ENCODE data around the gene R3HDM4. TPM values are rescaled to one million over a fixed set of nuclear protein-coding genes. Genes with fewer than 3 reads are reported as not detected.
A peak's percentile ranks its signal among the peaks of the same experiment; 100 is the strongest.

The R3HDM4 gene
- total and polyA plus RNA-seq, 2 donors from 2014 or later, result 47.4 to 71.4 TPM

- DNase-seq, result no peak
- H3K4me1 ChIP-seq (ENCODE audit: control insufficient read depth in 2 of 3, insufficient read depth in 2 of 3, low read depth in 1 of 3, low read length in 3 of 3), result peaks cover 0 to 14% (median 0%) of the 10 kb centered on the region in 3 donors
- intact Hi-C loops (cut with DNase I), result loop anchor here (5.0 kb wide), 1 partner anchor 52 kb away; the partner anchor contains the start of gene WDR18
Observed at GRCh38 chr19:929891-930258, 16.9 kb upstream of the R3HDM4 start.

DNA sequence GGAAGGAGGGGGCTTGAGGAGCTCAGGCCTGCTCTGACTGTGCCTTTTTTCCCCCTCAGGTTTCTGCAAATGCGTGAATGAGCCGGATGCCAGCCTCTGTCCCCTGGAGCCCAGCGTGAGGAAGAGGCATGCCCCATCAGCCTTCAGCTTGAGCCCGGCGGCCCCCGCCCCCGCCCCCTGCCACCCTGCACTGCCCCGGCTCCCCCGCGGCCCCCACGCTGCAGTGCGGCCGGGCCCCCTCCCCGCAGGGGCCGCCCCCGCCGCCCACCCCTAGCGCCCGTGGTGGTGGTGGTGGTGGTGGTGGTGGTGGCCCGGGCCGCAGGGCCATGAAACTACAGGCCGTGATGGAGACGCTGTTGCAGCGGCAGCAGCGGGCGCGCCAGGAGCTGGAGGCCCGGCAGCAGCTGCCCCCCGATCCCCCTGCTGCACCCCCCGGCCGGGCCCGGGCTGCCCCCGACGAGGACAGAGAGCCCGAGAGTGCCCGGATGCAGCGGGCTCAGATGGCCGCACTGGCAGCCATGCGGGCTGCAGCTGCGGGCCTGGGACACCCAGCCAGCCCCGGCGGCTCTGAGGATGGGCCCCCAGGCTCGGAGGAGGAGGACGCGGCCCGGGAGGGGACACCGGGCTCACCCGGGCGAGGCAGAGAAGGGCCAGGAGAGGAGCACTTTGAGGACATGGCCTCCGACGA, 16.3 kb upstream of the R3HDM4 start:
- no peak for FAIRE-seq
- TF ChIP-seq, protein P1, sequence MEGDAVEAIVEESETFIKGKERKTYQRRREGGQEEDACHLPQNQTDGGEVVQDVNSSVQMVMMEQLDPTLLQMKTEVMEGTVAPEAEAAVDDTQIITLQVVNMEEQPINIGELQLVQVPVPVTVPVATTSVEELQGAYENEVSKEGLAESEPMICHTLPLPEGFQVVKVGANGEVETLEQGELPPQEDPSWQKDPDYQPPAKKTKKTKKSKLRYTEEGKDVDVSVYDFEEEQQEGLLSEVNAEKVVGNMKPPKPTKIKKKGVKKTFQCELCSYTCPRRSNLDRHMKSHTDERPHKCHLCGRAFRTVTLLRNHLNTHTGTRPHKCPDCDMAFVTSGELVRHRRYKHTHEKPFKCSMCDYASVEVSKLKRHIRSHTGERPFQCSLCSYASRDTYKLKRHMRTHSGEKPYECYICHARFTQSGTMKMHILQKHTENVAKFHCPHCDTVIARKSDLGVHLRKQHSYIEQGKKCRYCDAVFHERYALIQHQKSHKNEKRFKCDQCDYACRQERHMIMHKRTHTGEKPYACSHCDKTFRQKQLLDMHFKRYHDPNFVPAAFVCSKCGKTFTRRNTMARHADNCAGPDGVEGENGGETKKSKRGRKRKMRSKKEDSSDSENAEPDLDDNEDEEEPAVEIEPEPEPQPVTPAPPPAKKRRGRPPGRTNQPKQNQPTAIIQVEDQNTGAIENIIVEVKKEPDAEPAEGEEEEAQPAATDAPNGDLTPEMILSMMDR (IDR thresholded peaks at IDR 0.05; ENCODE audit: borderline replicate concordance, extremely low read depth, insufficient read depth), result no peak
- no peaks in the 10 kb centered on the region for H3K27me3 ChIP-seq (ENCODE audit: control insufficient read depth, insufficient read depth, low read length)
- no peak overlapping the region for H3K4me3 ChIP-seq (ENCODE audit: low read length in 3 of 3)
- peak in 1 of 5 donors; percentile 71 for DNase-seq
- H3K36me3 ChIP-seq (ENCODE audit: control insufficient read depth in 2 of 3, insufficient read depth in 3 of 3, low read length in 3 of 3), result no peaks in the 10 kb centered on the region
- H3K9me3 ChIP-seq (ENCODE audit: control insufficient read depth in 2 of 3, insufficient read depth in 1 of 3, low read length in 3 of 3), result no peaks in the 10 kb centered on the region
- intact Hi-C loops (cut with DNase I), result loop anchor here (5.0 kb wide), 1 partner anchor 53 kb away; the partner anchor contains the start of gene WDR18
- no peak overlapping the region for H3K9ac ChIP-seq (ENCODE audit: low read length in 3 of 3)
- peaks cover 0 to 12% (median 0%) of the 10 kb centered on the region in 3 donors for H3K4me1 ChIP-seq (ENCODE audit: control insufficient read depth in 2 of 3, insufficient read depth in 2 of 3, low read depth in 1 of 3, low read length in 3 of 3)
- H3K27ac ChIP-seq (ENCODE audit: low read depth in 2 of 2, low read length in 2 of 2), result no peak overlapping the region

More at GRCh38 chr19:929891-930258, 16.9 kb upstream of the R3HDM4 start:
- Histone ChIP-seq H3K36me3 (ENCODE audit: control insufficient read depth in 2 of 3, insufficient read depth in 3 of 3, low read length in 3 of 3) (no peaks in the 10 kb centered on the region), H3K9ac (ENCODE audit: low read length in 3 of 3) (no peak overlapping the region), H3K27me3 (ENCODE audit: control insufficient read depth, insufficient read depth, low read length) (no peaks in the 10 kb centered on the region), H3K27ac (ENCODE audit: low read depth in 2 of 2, low read length in 2 of 2) (no peak overlapping the region), H3K9me3 (ENCODE audit: control insufficient read depth in 2 of 3, insufficient read depth in 1 of 3, low read length in 3 of 3) (no peaks in the 10 kb centered on the region), H3K4me3 (ENCODE audit: low read length in 3 of 3) (no peak overlapping the region)
- no peak for FAIRE-seq
- TF ChIP-seq, protein P1 (IDR thresholded peaks at IDR 0.05; ENCODE audit: borderline replicate concordance, extremely low read depth, insufficient read depth), result no peak

- FAIRE-seq, result no peak
- H3K27ac ChIP-seq (ENCODE audit: low read depth in 2 of 2, low read length in 2 of 2), result no peak overlapping the region
- TF ChIP-seq, protein P1 (IDR thresholded peaks at IDR 0.05; ENCODE audit: borderline replicate concordance, extremely low read depth, insufficient read depth), result no peak
Observed at GRCh38 chr19:928471-929202, 15.6 kb upstream of the R3HDM4 start.

More at GRCh38 chr19:928471-929202, 15.6 kb upstream of the R3HDM4 start:
- no peak overlapping the region for H3K4me3 ChIP-seq (ENCODE audit: low read length in 3 of 3)
- H3K27me3 ChIP-seq (ENCODE audit: control insufficient read depth, insufficient read depth, low read length), result no peaks in the 10 kb centered on the region
- intact Hi-C loops (cut with DNase I), result loop anchor here (5.0 kb wide), 1 partner anchor 54 kb away; the partner anchor contains the start of gene WDR18
- H3K9ac ChIP-seq (ENCODE audit: low read length in 3 of 3), result no peak overlapping the region
- peaks cover 0 to 10% (median 0%) of the 10 kb centered on the region in 3 donors for H3K4me1 ChIP-seq (ENCODE audit: control insufficient read depth in 2 of 3, insufficient read depth in 2 of 3, low read depth in 1 of 3, low read length in 3 of 3)
- no peaks in the 10 kb centered on the region for H3K9me3 ChIP-seq (ENCODE audit: control insufficient read depth in 2 of 3, insufficient read depth in 1 of 3, low read length in 3 of 3)
- no peaks in the 10 kb centered on the region for H3K36me3 ChIP-seq (ENCODE audit: control insufficient read depth in 2 of 3, insufficient read depth in 3 of 3, low read length in 3 of 3)
- peak in 2 of 5 donors; percentile 60 to 78 for DNase-seq
